SK-N-SH (cell line): ENCODE data around the gene CDV3. TPM values are rescaled to one million over a fixed set of nuclear protein-coding genes. Genes with fewer than 3 reads are reported as not detected.

Experiments
- CTCF ChIA-PET: fragments of 300-600, 350-600 bp; formaldehyde crosslinking; extraction: SDS; loops from one replicate; lab custom pipeline; 2021; lab: Yijun Ruan, JAX
- POLR2A ChIA-PET: fragments of 350-600 bp; sonication (Branson Sonifier 250); formaldehyde crosslinking; extraction: SDS; loops from one replicate; lab custom pipeline; 2020; ENCODE audit warnings: antibody characterized with exemption, inconsistent platforms; lab: Yijun Ruan, JAX
- DNase-seq: peaks from one replicate; pipeline ENCODE4 v3.0.0; 2012
- H2AFZ ChIP-seq: fragments of 200-600 bp; sonication (generic); 2 replicates; pipeline ENCODE4 v1.8.1; 2016; ENCODE audit warnings: antibody characterized with exemption, mild to moderate bottlenecking, low read depth
- H3F3A ChIP-seq: fragments of 200-600 bp; sonication (generic); replicated peaks from 2 replicates; pipeline ENCODE3; 2016; ENCODE audit warnings: antibody characterized with exemption, mild to moderate bottlenecking; ENCODE audit not compliant: insufficient read depth
- H3K27ac ChIP-seq, 2 experiments: fragments of 200-500 bp in 1 of 2; fragments of 200-600 bp in 1 of 2; sonication (Bioruptor generic) in 1 of 2; sonication (generic), shearing (Covaris generic) in 1 of 2; 2 replicates each; pipeline versions ENCODE4 v1.5.1 to v1.6.1; 2014 to 2016; ENCODE audit warnings: low read depth in 2 of 2, inconsistent platforms in 1 of 2, low read length in 1 of 2, mild to moderate bottlenecking in 1 of 2, mixed read lengths in 1 of 2
- H3K27me3 ChIP-seq: fragments of 200-600 bp; sonication (generic), shearing (Covaris generic); 2 replicates; pipeline ENCODE4 v1.6.1; 2016; ENCODE audit warnings: mixed run types; ENCODE audit not compliant: insufficient read depth
- H3K36me3 ChIP-seq, 2 experiments: fragments of 200-500 bp in 1 of 2; fragments of 200-600 bp in 1 of 2; sonication (Bioruptor generic) in 1 of 2; sonication (generic) in 1 of 2; replicated peaks in 1 of 2; 2 replicates each; pipeline versions ENCODE3 to v1.5.1; 2014 to 2016; ENCODE audit warnings: low read length in 1 of 2, mild to moderate bottlenecking in 1 of 2; ENCODE audit not compliant: insufficient read depth in 2 of 2, control insufficient read depth in 1 of 2
- H3K4me1 ChIP-seq, 2 experiments: fragments of 200-500 bp in 1 of 2; fragments of 200-600 bp in 1 of 2; sonication (Bioruptor generic) in 1 of 2; sonication (generic), shearing (Covaris generic) in 1 of 2; 2 replicates each; pipeline versions ENCODE4 v1.5.1 to v1.6.1; 2014 to 2016; ENCODE audit warnings: low read depth in 1 of 2, low read length in 1 of 2, mixed run types in 1 of 2; ENCODE audit not compliant: insufficient read depth in 2 of 2, control insufficient read depth in 1 of 2
- H3K4me2 ChIP-seq: fragments of 200-600 bp; sonication (generic), shearing (Covaris generic); 2 replicates; pipeline ENCODE4 v1.6.1; 2017; ENCODE audit warnings: mixed run types
- H3K4me3 ChIP-seq, 2 experiments: fragments of 200-500 bp in 1 of 2; fragments of 200-600 bp in 1 of 2; sonication (Bioruptor generic) in 1 of 2; sonication (generic), shearing (Covaris generic) in 1 of 2; 2 replicates each; pipeline versions ENCODE4 v1.5.1 to v1.8.1; 2014 to 2016; ENCODE audit warnings: low read depth in 2 of 2, inconsistent platforms in 1 of 2, low read length in 1 of 2, mild to moderate bottlenecking in 1 of 2, mixed read lengths in 1 of 2, moderate library complexity in 1 of 2
- H3K79me2 ChIP-seq: fragments of 200-600 bp; sonication (generic); 2 replicates; pipeline ENCODE4 v1.8.1; 2017; ENCODE audit warnings: mild to moderate bottlenecking; ENCODE audit not compliant: insufficient read depth
- H3K9ac ChIP-seq: fragments of 200-600 bp; sonication (generic); 2 replicates; pipeline ENCODE4 v1.6.1; 2017; ENCODE audit warnings: mixed run types
- H3K9me2 ChIP-seq: fragments of 200-600 bp; sonication (generic); 2 replicates; pipeline ENCODE4 v1.6.1; 2017; ENCODE audit warnings: mixed run types
- H3K9me3 ChIP-seq: fragments of 200-600 bp; sonication (generic); 2 replicates; pipeline ENCODE4 v1.6.1; 2017; ENCODE audit warnings: mixed run types, mild to moderate bottlenecking, moderate library complexity
- H4K20me1 ChIP-seq: fragments of 200-600 bp; sonication (generic); 2 replicates; pipeline ENCODE4 v1.6.1; 2017; ENCODE audit warnings: mild to moderate bottlenecking, mixed run types; ENCODE audit not compliant: insufficient read depth
- CHD2 ChIP-seq: fragments of 150-350 bp; IDR thresholded peaks from 2 replicates; pipeline ENCODE4 v1.6.1; 2018; ENCODE audit warnings: low read length; ENCODE audit not compliant: partially characterized antibody
- FOXM1 ChIP-seq: IDR thresholded peaks from 2 replicates; pipeline ENCODE4 v1.4.0; 2012; ENCODE audit warnings: low read depth, mild to moderate bottlenecking
- GATA2 ChIP-seq: sonication (generic); formaldehyde crosslinking; IDR thresholded peaks from 2 replicates; pipeline ENCODE4 v1.5.0; 2020; ENCODE audit warnings: mild to moderate bottlenecking, missing genetic modification reagents
- POLR2AphosphoS5 ChIP-seq: IDR thresholded peaks from 2 replicates; pipeline ENCODE4 v1.6.1; 2012; ENCODE audit warnings: low read depth, low read length
- REST ChIP-seq: IDR thresholded peaks from 2 replicates; pipeline ENCODE4 v1.6.1; 2012; ENCODE audit warnings: mild to moderate bottlenecking, low read depth, low read length, moderate library complexity
- RXRA ChIP-seq: IDR thresholded peaks from 2 replicates; pipeline ENCODE4 v1.4.0; 2012; ENCODE audit warnings: low read depth, mild to moderate bottlenecking, borderline replicate concordance
- ZBTB33 ChIP-seq: IDR thresholded peaks from 2 replicates; pipeline ENCODE4 v1.4.0; 2012; ENCODE audit warnings: low read depth, borderline replicate concordance
- WGBS: methylation state at CpG from one replicate; pipeline ENCODE4 v1.1.6; 2017; ENCODE audit warnings: low lambda C conversion rate; 5-methylcytosine and 5-hydroxymethylcytosine counted together
- polyA plus RNA-seq, 3 experiments: library from polyadenylated mRNA; depleted of rRNA; stranded (reverse); fragments of >200 nt; gene quantifications; 2 replicates each; pipeline ENCODE4 v1.2.3, GENCODE V29; 2012

CDV3 gene
- polyA plus RNA-seq, 1 of the 3 experiments (the other 2 are of a cell fraction), result 35.4 TPM

GRCh38 chr3:133525435-133525834, 48.1 kb upstream of the CDV3 start:
- TF ChIP-seq FOXM1, result no peak
- H3K4me2 ChIP-seq, result no peak overlapping the region
- H2AFZ ChIP-seq, result no peak overlapping the region
- no peak overlapping the region for H3K27ac ChIP-seq
- H3K9me2 ChIP-seq, result no peaks in the 10 kb centered on the region
- H3K79me2 ChIP-seq, result no peaks in the 10 kb centered on the region
- H3K9me3 ChIP-seq, result no peaks in the 10 kb centered on the region
- ChIA-PET CTCF (no interaction called here), POLR2A (no interaction called here)
- no peaks in the 10 kb centered on the region for H3K36me3 ChIP-seq
- H3K4me3 ChIP-seq, result no peak overlapping the region
- peaks cover 0 to 2% of the 10 kb centered on the region in 2 experiments; a peak in 1 of 4 replicates for H3K4me1 ChIP-seq
- H3F3A ChIP-seq, result no peaks in the 10 kb centered on the region
- H3K27me3 ChIP-seq, result no peaks in the 10 kb centered on the region
- H4K20me1 ChIP-seq, result no peaks in the 10 kb centered on the region
- H3K9ac ChIP-seq, result no peak overlapping the region
- no peak for DNase-seq

GRCh38 chr3:133527081-133527715, 46.3 kb upstream of the CDV3 start:
- H3F3A ChIP-seq, result no peaks in the 10 kb centered on the region
- POLR2A ChIA-PET, result no interaction called here
- H3K4me2 ChIP-seq, result no peak overlapping the region
- H3K9ac ChIP-seq, result no peak overlapping the region
- no peaks in the 10 kb centered on the region for H4K20me1 ChIP-seq
- H3K27ac ChIP-seq, result no peak overlapping the region
- no peak overlapping the region for H3K4me3 ChIP-seq
- 66% methylated on average over 6 of the region's 6 CpGs for WGBS
- H3K9me2 ChIP-seq, result no peaks in the 10 kb centered on the region
- CTCF ChIA-PET, result interaction anchor here (1.1 kb wide), 1 partner anchor 9 kb away, joined by 3 read pairs; no protein-coding TSS in a partner anchor
- H2AFZ ChIP-seq, result no peak overlapping the region
- no peaks in the 10 kb centered on the region for H3K36me3 ChIP-seq
- no peaks in the 10 kb centered on the region for H3K27me3 ChIP-seq
- no peak for DNase-seq
- TF ChIP-seq CHD2, result no peak
- no peak for TF ChIP-seq ZBTB33
- TF ChIP-seq RXRA, result no peak
- TF ChIP-seq POLR2AphosphoS5, result no peak
- TF ChIP-seq REST, result no peak
- TF ChIP-seq GATA2 (CRISPR knock-in tag), result no peak
- TF ChIP-seq, all 33 proteins: peak for 0
- Histone ChIP-seq H3K79me2 (no peaks in the 10 kb centered on the region), H3K9me3 (no peaks in the 10 kb centered on the region), H3K4me1 (peaks cover 0 to 2% of the 10 kb centered on the region in 2 experiments; a peak in 1 of 4 replicates)
